HepG2 (cell line): Measurements from ENCODE around the gene CNTN4. TPM values are rescaled to one million over a fixed set of nuclear protein-coding genes. Genes with fewer than 3 reads are reported as not detected.

ENCODE experiments used
- ATAC-seq: fragments of 200-7000 bp; cut with Tn5 transposase; 3 replicates; pipeline ENCODE4 v1.9.1; 2020; ENCODE audit warnings: mild to moderate bottlenecking, moderate library complexity
- BruUV-seq: library from RNA; stranded (reverse); fragments of 400-500 nt; replicated peaks from 2 replicates; lab custom pipeline; 2021; lab: Mats Ljungman, UMichigan
- CTCF ChIA-PET: fragments of 300-600 bp; formaldehyde crosslinking; extraction: SDS; loops from one replicate; lab custom pipeline; 2021; ENCODE audit warnings: low total read pairs, inconsistent platforms, low intra/inter-chr PET ratio; lab: Yijun Ruan, JAX
- POLR2A ChIA-PET: fragments of 350-600 bp; sonication (Branson Sonifier 250); formaldehyde crosslinking; loops from one replicate; lab custom pipeline; 2020; ENCODE audit warnings: antibody characterized with exemption, inconsistent platforms; lab: Yijun Ruan, JAX
- DNase-seq: peaks from one replicate; pipeline ENCODE4 v3.0.0-alpha.2; 2015; ENCODE audit warnings: low spot score
- FAIRE-seq: peaks from 3 replicates; lab custom pipeline; 2011; peaks lifted over from hg19 to GRCh38; lab: Jason Lieb, UNC
- H2AFZ ChIP-seq: one replicate; pipeline ENCODE4 v1.6.1; 2011; ENCODE audit warnings: low read length, inconsistent platforms
- H3K27ac ChIP-seq: fragments of 300-600 bp; 3 replicates; pipeline ENCODE4 v1.8.0; 2011; ENCODE audit warnings: mixed run types, mild to moderate bottlenecking, mixed read lengths, low read length, inconsistent platforms; ENCODE audit not compliant: insufficient read depth; ENCODE audit errors: extremely low read length
- H3K27me3 ChIP-seq, 2 experiments: fragments of 200-600 bp in 1 of 2; 2 replicates in 1 of 2; 3 replicates in 1 of 2; pipeline versions ENCODE4 v1.6.0 to v1.8.0; 2011; ENCODE audit warnings: low read length in 2 of 2, mild to moderate bottlenecking in 2 of 2, moderate library complexity in 2 of 2, inconsistent platforms in 1 of 2; ENCODE audit not compliant: insufficient read depth in 2 of 2, control insufficient read depth in 1 of 2
- H3K36me3 ChIP-seq, 2 experiments: fragments of 200-600 bp in 1 of 2; replicated peaks in 1 of 2; 2 replicates in 1 of 2; 3 replicates in 1 of 2; pipeline versions ENCODE4 v1.5.1 to v1.8.0; 2011; ENCODE audit warnings: low read length in 2 of 2, inconsistent platforms in 1 of 2; ENCODE audit not compliant: insufficient read depth in 2 of 2, control insufficient read depth in 1 of 2
- H3K4me1 ChIP-seq: 2 replicates; pipeline ENCODE4 v1.5.1; 2012; ENCODE audit warnings: low read length, inconsistent platforms; ENCODE audit not compliant: insufficient read depth
- H3K4me2 ChIP-seq: 2 replicates; pipeline ENCODE4 v1.6.0; 2011; ENCODE audit warnings: low read depth, low read length, inconsistent platforms
- H3K4me3 ChIP-seq, 3 experiments: fragments of 200-600 bp in 1 of 3; sonication (generic), shearing (Covaris generic) in 1 of 3; replicated peaks in 1 of 3; 2 replicates each; pipeline ENCODE4 v1.5.1; 2011 to 2016; ENCODE audit warnings: low read length in 3 of 3, inconsistent platforms in 2 of 3, low read depth in 2 of 3, mild to moderate bottlenecking in 2 of 3, control low read depth in 1 of 3, mixed read lengths in 1 of 3; ENCODE audit not compliant: insufficient read depth in 1 of 3
- H3K79me2 ChIP-seq: one replicate; pipeline ENCODE4 v1.6.1; 2011; ENCODE audit warnings: low read length, inconsistent platforms; ENCODE audit not compliant: insufficient read depth
- H3K9ac ChIP-seq: 2 replicates; pipeline ENCODE4 v1.6.0; 2011; ENCODE audit warnings: mild to moderate bottlenecking, low read depth, low read length, inconsistent platforms; ENCODE audit not compliant: insufficient read depth
- H3K9me3 ChIP-seq: 2 replicates; pipeline ENCODE4 v1.5.1; 2012; ENCODE audit warnings: mild to moderate bottlenecking, low read length
- H4K20me1 ChIP-seq: 2 replicates; pipeline ENCODE4 v1.6.0; 2011; ENCODE audit warnings: inconsistent platforms, mild to moderate bottlenecking, low read length, moderate library complexity; ENCODE audit not compliant: insufficient read depth
- AHR ChIP-seq: IDR thresholded peaks from 2 replicates; pipeline ENCODE4 v1.6.1; 2018; ENCODE audit warnings: missing genetic modification reagents, missing compliant biosample characterization
- ARNTL ChIP-seq: sonication (generic); formaldehyde crosslinking; IDR thresholded peaks from 2 replicates; pipeline ENCODE4 v1.4.0; 2020; ENCODE audit warnings: mild to moderate bottlenecking, missing genetic modification reagents
- ATAD3A ChIP-seq: sonication (generic); formaldehyde crosslinking; IDR thresholded peaks from 2 replicates; pipeline ENCODE4 v1.4.0; 2020; ENCODE audit warnings: missing genetic modification reagents
- ATF7 ChIP-seq, 2 experiments: fragments of 450-650 bp in 1 of 2; sonication (generic) in 1 of 2; formaldehyde crosslinking in 1 of 2; IDR thresholded peaks; 2 replicates each; pipeline versions ENCODE4 v1.4.0 to v1.6.1; 2016 to 2020; ENCODE audit warnings: antibody characterized with exemption in 1 of 2, mild to moderate bottlenecking in 1 of 2, missing genetic modification reagents in 1 of 2
- DNMT1 ChIP-seq: sonication (generic); formaldehyde crosslinking; IDR thresholded peaks from 2 replicates; pipeline ENCODE4 v1.5.1; 2020; ENCODE audit warnings: mild to moderate bottlenecking, missing genetic modification reagents
- FOXO1 ChIP-seq: sonication (generic); formaldehyde crosslinking; IDR thresholded peaks from 2 replicates; pipeline ENCODE4 v1.4.0; 2020; ENCODE audit warnings: missing genetic modification reagents
- KAT2B ChIP-seq: fragments of 150-350 bp; IDR thresholded peaks from 2 replicates; pipeline ENCODE4 v1.6.1; 2014; ENCODE audit warnings: low read depth, low read length, borderline replicate concordance
- NFIB ChIP-seq: sonication (generic); formaldehyde crosslinking; IDR thresholded peaks from 2 replicates; pipeline ENCODE4 v1.9.0; 2021; ENCODE audit warnings: missing genetic modification reagents, mild to moderate bottlenecking, borderline replicate concordance
- RFX5 ChIP-seq: IDR thresholded peaks from 2 replicates; pipeline ENCODE4 v1.6.1; 2011; ENCODE audit warnings: low read depth, low read length, improper control_type of control experiment
- SOX5 ChIP-seq: IDR thresholded peaks from 2 replicates; pipeline ENCODE4 v1.6.1; 2016; ENCODE audit warnings: borderline replicate concordance
- SPEN ChIP-seq: sonication (generic); formaldehyde crosslinking; IDR thresholded peaks from 2 replicates; pipeline ENCODE4 v1.5.1; 2020; ENCODE audit warnings: low read depth, mild to moderate bottlenecking, missing genetic modification reagents
- TCF7L2 ChIP-seq: IDR thresholded peaks from 2 replicates; pipeline ENCODE4 v1.6.1; 2011; ENCODE audit warnings: mild to moderate bottlenecking, low read depth, low read length, moderate library complexity
- ZNF10 ChIP-seq: sonication (generic); formaldehyde crosslinking; IDR thresholded peaks from 2 replicates; pipeline ENCODE4 v1.4.0; 2020; ENCODE audit warnings: mild to moderate bottlenecking, low read depth, missing genetic modification reagents, borderline replicate concordance
- ZNF503 ChIP-seq: sonication (generic); formaldehyde crosslinking; IDR thresholded peaks from 2 replicates; pipeline ENCODE4 v1.4.0; 2020; ENCODE audit warnings: missing genetic modification reagents
- ZSCAN29 ChIP-seq: sonication (generic); formaldehyde crosslinking; conservative IDR thresholded peaks from 2 replicates; pipeline ENCODE4 v1.4.0; 2020; ENCODE audit warnings: mild to moderate bottlenecking, missing genetic modification reagents
- WGBS: methylation state at CpG from one replicate; pipeline ENCODE4 v1.1.6; 2017; ENCODE audit warnings: low lambda C conversion rate; 5-methylcytosine and 5-hydroxymethylcytosine counted together
- in situ Hi-C: cut with HindIII; loops from 2 replicates; pipeline ENCODE4 v1.10.0; 2017; ENCODE audit warnings: low pct_unique_long_range_greater_than_20kb; ENCODE audit not compliant: extremely low pct_ligation_motif_present
- intact Hi-C: fragments of 100-400 bp; cut with micrococcal nuclease; formaldehyde crosslinking; loops from one replicate; pipeline ENCODE4 v1.10.0; 2022; ENCODE audit not compliant: unreplicated experiment
- polyA plus RNA-seq, 8 experiments: library from polyadenylated mRNA; depleted of rRNA in 3 of 8; stranded (reverse) in 7 of 8; unstranded in 1 of 8; fragments of >200 nt; fragmentation: Illumina TruSeq in 4 of 8; extraction: Trizol in 4 of 8; gene quantifications; 2 replicates each; pipeline versions ENCODE4 v1.2.1 to v1.2.3, GENCODE V29; 2011 to 2016; ENCODE audit warnings: low read depth in 4 of 8, missing spikeins in 1 of 8, mixed read lengths in 1 of 8; ENCODE audit not compliant: insufficient read depth in 1 of 8
- total RNA-seq, 5 experiments: library from RNA; depleted of rRNA; stranded (reverse); fragments of >200 nt; fragmentation: Illumina TruSeq; extraction: Trizol; gene quantifications; 2 replicates each; pipeline ENCODE4 v1.2.3, GENCODE V29; 2016; ENCODE audit warnings: low read depth in 1 of 5
- TF ChIP-seq, protein P1 (sequence below): sonication (generic); formaldehyde crosslinking; IDR thresholded peaks from 2 replicates; pipeline ENCODE4 v1.4.0; 2020; ENCODE audit warnings: low read depth, mild to moderate bottlenecking, missing genetic modification reagents
- TF ChIP-seq, protein P2 (sequence below): sonication (generic); formaldehyde crosslinking; IDR thresholded peaks from 2 replicates; pipeline ENCODE4 v1.8.0; 2022; ENCODE audit warnings: mild to moderate bottlenecking, missing genetic modification reagents, moderate library complexity
- TF ChIP-seq, protein P3 (sequence below): sonication (generic); formaldehyde crosslinking; IDR thresholded peaks from 2 replicates; pipeline ENCODE4 v1.9.0; 2021; ENCODE audit warnings: missing genetic modification reagents, mild to moderate bottlenecking, borderline replicate concordance

The CNTN4 gene
- total and polyA plus RNA-seq, 2 of the 13 experiments (the other 11 are each of a cell fraction or from before 2014, with no cell fraction given) = 0.01 to 0.13 TPM

DNA sequence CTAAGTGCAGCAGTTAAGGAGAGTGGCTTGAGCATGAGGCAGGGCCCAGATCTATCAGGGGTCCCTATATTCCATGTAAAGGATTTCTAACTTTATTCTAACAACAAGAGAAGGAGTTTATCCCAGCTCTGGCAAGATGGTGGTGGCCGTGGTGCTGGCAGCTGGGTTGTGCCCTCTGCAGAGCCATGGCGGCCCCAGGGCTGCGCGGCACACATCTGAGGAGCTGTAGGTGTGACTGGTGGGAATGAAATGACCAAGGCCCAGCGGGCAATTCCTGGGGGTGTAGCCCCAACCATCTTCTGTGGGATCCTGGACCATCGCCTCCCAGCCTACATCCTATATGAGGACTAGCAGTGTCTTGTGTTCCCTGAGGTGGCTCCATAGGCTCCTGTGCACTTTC, 263.5 kb downstream of the CNTN4 start:
- Histone ChIP-seq H3K9me3 (no peaks in the 10 kb centered on the region), H3K4me2 (no peak overlapping the region), H3K36me3 (no peaks in the 10 kb centered on the region), H3K4me3 (no peak overlapping the region), H3K79me2 (no peaks in the 10 kb centered on the region), H3K27ac (no peak overlapping the region), H3K27me3 (no peaks in the 10 kb centered on the region), H3K4me1 (no peaks in the 10 kb centered on the region), H2AFZ (no peak overlapping the region), H3K9ac (no peak overlapping the region), H4K20me1 (no peaks in the 10 kb centered on the region)
- no TSS peak for BruUV-seq
- in situ Hi-C loops (no loop called here), intact Hi-C loops (no loop called here)
- ChIA-PET CTCF (no interaction called here), POLR2A (no interaction called here)
- TF ChIP-seq RFX5 (no peak), SOX5 (CRISPR knock-in tag) (no peak), ATF7 (IDR thresholded peaks at IDR 0.05) (no peak), ATF7 (CRISPR knock-in tag; IDR thresholded peaks at IDR 0.05) (no peak), ZNF503 (CRISPR knock-in tag) (no peak), ZSCAN29 (CRISPR knock-in tag) (no peak), TCF7L2 (no peak), ZNF10 (CRISPR knock-in tag) (no peak), KAT2B (no peak), ARNTL (CRISPR knock-in tag) (no peak), NFIB (CRISPR knock-in tag) (no peak), DNMT1 (CRISPR knock-in tag) (no peak), FOXO1 (no peak), AHR (no peak), SPEN (CRISPR knock-in tag) (no peak), ATAD3A (CRISPR knock-in tag) (no peak)
- TF ChIP-seq, protein P1, sequence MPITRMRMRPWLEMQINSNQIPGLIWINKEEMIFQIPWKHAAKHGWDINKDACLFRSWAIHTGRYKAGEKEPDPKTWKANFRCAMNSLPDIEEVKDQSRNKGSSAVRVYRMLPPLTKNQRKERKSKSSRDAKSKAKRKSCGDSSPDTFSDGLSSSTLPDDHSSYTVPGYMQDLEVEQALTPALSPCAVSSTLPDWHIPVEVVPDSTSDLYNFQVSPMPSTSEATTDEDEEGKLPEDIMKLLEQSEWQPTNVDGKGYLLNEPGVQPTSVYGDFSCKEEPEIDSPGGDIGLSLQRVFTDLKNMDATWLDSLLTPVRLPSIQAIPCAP (CRISPR knock-in tag) = no peak
- TF ChIP-seq, protein P2, sequence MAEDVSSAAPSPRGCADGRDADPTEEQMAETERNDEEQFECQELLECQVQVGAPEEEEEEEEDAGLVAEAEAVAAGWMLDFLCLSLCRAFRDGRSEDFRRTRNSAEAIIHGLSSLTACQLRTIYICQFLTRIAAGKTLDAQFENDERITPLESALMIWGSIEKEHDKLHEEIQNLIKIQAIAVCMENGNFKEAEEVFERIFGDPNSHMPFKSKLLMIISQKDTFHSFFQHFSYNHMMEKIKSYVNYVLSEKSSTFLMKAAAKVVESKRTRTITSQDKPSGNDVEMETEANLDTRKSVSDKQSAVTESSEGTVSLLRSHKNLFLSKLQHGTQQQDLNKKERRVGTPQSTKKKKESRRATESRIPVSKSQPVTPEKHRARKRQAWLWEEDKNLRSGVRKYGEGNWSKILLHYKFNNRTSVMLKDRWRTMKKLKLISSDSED (CRISPR knock-in tag) = no peak
- TF ChIP-seq, protein P3, sequence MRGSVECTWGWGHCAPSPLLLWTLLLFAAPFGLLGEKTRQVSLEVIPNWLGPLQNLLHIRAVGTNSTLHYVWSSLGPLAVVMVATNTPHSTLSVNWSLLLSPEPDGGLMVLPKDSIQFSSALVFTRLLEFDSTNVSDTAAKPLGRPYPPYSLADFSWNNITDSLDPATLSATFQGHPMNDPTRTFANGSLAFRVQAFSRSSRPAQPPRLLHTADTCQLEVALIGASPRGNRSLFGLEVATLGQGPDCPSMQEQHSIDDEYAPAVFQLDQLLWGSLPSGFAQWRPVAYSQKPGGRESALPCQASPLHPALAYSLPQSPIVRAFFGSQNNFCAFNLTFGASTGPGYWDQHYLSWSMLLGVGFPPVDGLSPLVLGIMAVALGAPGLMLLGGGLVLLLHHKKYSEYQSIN (CRISPR knock-in tag) = no peak
- FAIRE-seq (no peak), ATAC-seq (no peak), DNase-seq (no peak)
- no CpG with 5 or more reads among the region's 6 CpGs for WGBS
